ENCODE data around the gene KRR1.
A peak's percentile ranks its signal among the peaks of the same experiment; 100 is the strongest.
"Not testable (repeated sequence)": the region's sequence is repeated elsewhere in the genome, so short reads cannot be mapped to it uniquely, and the experiment has no call there.

The KRR1 gene

GRCh38 chr12:75480469-75480949 is 30.9 kb downstream of the KRR1 start, which contains the start of gene GLIPR1:
Gene GLIPR1, plus strand, starts transcription at chr12:75480755. Its CDS starts 126 bp downstream, at chr12:75480881.
- H3K27me3 Mint-ChIP-seq = no peaks in the 10 kb centered on the region
- peaks cover 47% of the 10 kb centered on the region for H3K36me3 Mint-ChIP-seq (ENCODE audit: insufficient read depth)
- H3K4me1 Mint-ChIP-seq (ENCODE audit: low read depth in 2 of 2) = peaks cover 50 to 57% of the 10 kb centered on the region in 2 donors
- DNase-seq (peak; percentile 67 to 79 (median 69)), ATAC-seq (replicated peaks) (peak; percentile 83)
- H3K4me3 Mint-ChIP-seq = peak within 1 kb of the TSS; percentile 67 to 76
- H3K9me3 Mint-ChIP-seq = no peaks in the 10 kb centered on the region
- H3K27ac Mint-ChIP-seq = peak within 1 kb of the TSS; percentile 95 to 98

GRCh38 chr12:75479963-75480461 is 31.4 kb downstream of the KRR1 start:
- Mint-ChIP-seq H3K27ac (peak overlapping the region; percentile 95 to 98), H3K9me3 (no peaks in the 10 kb centered on the region), H3K27me3 (no peaks in the 10 kb centered on the region), H3K4me1 (ENCODE audit: low read depth in 2 of 2) (peaks cover 49 to 53% of the 10 kb centered on the region in 2 donors), H3K36me3 (ENCODE audit: insufficient read depth) (peaks cover 43% of the 10 kb centered on the region), H3K4me3 (peak overlapping the region; percentile 67 to 76)
- peak; percentile 42 for ATAC-seq (replicated peaks)
- DNase-seq = peak in 2 of 3 experiments; percentile 25 to 26

- H3K27ac Mint-ChIP-seq = peak overlapping the region; percentile 95 to 98
- H3K4me3 Mint-ChIP-seq = peak overlapping the region in 1 of 2 donors; percentile 15
- peaks cover 33 to 36% of the 10 kb centered on the region in 2 donors for H3K4me1 Mint-ChIP-seq (ENCODE audit: low read depth in 2 of 2)
- DNase-seq = peak in 1 of 3 experiments; percentile 15
- peaks cover 0 to 4% of the 10 kb centered on the region in 2 donors for H3K27me3 Mint-ChIP-seq
- H3K36me3 Mint-ChIP-seq (ENCODE audit: insufficient read depth) = peaks cover 33% of the 10 kb centered on the region
- ATAC-seq (replicated peaks) = peak; percentile 35
- H3K9me3 Mint-ChIP-seq = no peaks in the 10 kb centered on the region
These were observed 33.2 kb downstream of the KRR1 start for GRCh38 chr12:75478116-75478794.

GRCh38 chr12:75477137-75477536 is 34.3 kb downstream of the KRR1 start:
- DNase-seq = no peak
- H3K36me3 Mint-ChIP-seq (ENCODE audit: insufficient read depth) = peaks cover 24% of the 10 kb centered on the region
- H3K4me1 Mint-ChIP-seq (ENCODE audit: low read depth in 2 of 2) = peaks cover 29 to 30% of the 10 kb centered on the region in 2 donors
- no peaks in the 10 kb centered on the region for H3K9me3 Mint-ChIP-seq
- no peak overlapping the region for H3K4me3 Mint-ChIP-seq
- H3K27me3 Mint-ChIP-seq = peaks cover 0 to 4% of the 10 kb centered on the region in 2 donors
- H3K27ac Mint-ChIP-seq = no peak overlapping the region
- ATAC-seq (replicated peaks) = no peak

- H3K9me3 Mint-ChIP-seq = no peaks in the 10 kb centered on the region
- DNase-seq (no peak), ATAC-seq (replicated peaks) (no peak)
- no peak overlapping the region for H3K4me3 Mint-ChIP-seq
- peaks cover 0 to 4% of the 10 kb centered on the region in 2 donors for H3K27me3 Mint-ChIP-seq
- peaks cover 15% of the 10 kb centered on the region for H3K36me3 Mint-ChIP-seq (ENCODE audit: insufficient read depth)
- H3K27ac Mint-ChIP-seq = no peak overlapping the region
- H3K4me1 Mint-ChIP-seq (ENCODE audit: low read depth in 2 of 2) = peaks cover 18 to 20% of the 10 kb centered on the region in 2 donors
These were observed 35.3 kb downstream of the KRR1 start for GRCh38 chr12:75476071-75476470.

GRCh38 chr12:75474116-75474515 is 37.3 kb downstream of the KRR1 start:
- Mint-ChIP-seq H3K4me1 (ENCODE audit: low read depth in 2 of 2) (peaks cover 4 to 7% of the 10 kb centered on the region in 2 donors), H3K27me3 (peaks cover 0 to 4% of the 10 kb centered on the region in 2 donors), H3K9me3 (no peaks in the 10 kb centered on the region), H3K4me3 (no peak overlapping the region), H3K36me3 (ENCODE audit: insufficient read depth) (no peaks in the 10 kb centered on the region), H3K27ac (no peak overlapping the region)
- ATAC-seq (replicated peaks) = no peak
- no peak for DNase-seq

- no peak for ATAC-seq (replicated peaks)
- no peaks in the 10 kb centered on the region for H3K36me3 Mint-ChIP-seq (ENCODE audit: insufficient read depth)
- peaks cover 0 to 3% of the 10 kb centered on the region in 2 donors for H3K4me1 Mint-ChIP-seq (ENCODE audit: low read depth in 2 of 2)
- H3K9me3 Mint-ChIP-seq = no peaks in the 10 kb centered on the region
- no peak overlapping the region for H3K4me3 Mint-ChIP-seq
- peaks cover 0 to 4% of the 10 kb centered on the region in 2 donors for H3K27me3 Mint-ChIP-seq
- no peak overlapping the region for H3K27ac Mint-ChIP-seq
- no peak for DNase-seq
These were observed 39.2 kb downstream of the KRR1 start for GRCh38 chr12:75471902-75472890.

GRCh38 chr12:75460204-75460603 is 51.2 kb downstream of the KRR1 start:
- Mint-ChIP-seq H3K4me1 (ENCODE audit: low read depth in 2 of 2) (peaks cover 41 to 45% of the 10 kb centered on the region in 2 donors), H3K9me3 (peaks cover 2 to 5% of the 10 kb centered on the region in 2 donors), H3K27me3 (no peaks in the 10 kb centered on the region), H3K4me3 (peak overlapping the region; percentile 57 to 58), H3K27ac (peak overlapping the region; percentile 66 to 89), H3K36me3 (ENCODE audit: insufficient read depth) (peaks cover 3% of the 10 kb centered on the region)
- ATAC-seq (replicated peaks) (no peak), DNase-seq (no peak)

GRCh38 chr12:75459755-75460154 is 51.7 kb downstream of the KRR1 start:
- no peak for DNase-seq
- Mint-ChIP-seq H3K4me3 (peak overlapping the region; percentile 57 to 58), H3K27ac (peak overlapping the region; percentile 66 to 89), H3K9me3 (peaks cover 2 to 5% of the 10 kb centered on the region in 2 donors), H3K36me3 (ENCODE audit: insufficient read depth) (peaks cover 3% of the 10 kb centered on the region), H3K27me3 (no peaks in the 10 kb centered on the region), H3K4me1 (ENCODE audit: low read depth in 2 of 2) (peaks cover 41 to 50% of the 10 kb centered on the region in 2 donors)
- ATAC-seq (replicated peaks) = peak; percentile 19

GRCh38 chr12:75457866-75458265 is 53.5 kb downstream of the KRR1 start:
- DNase-seq = not testable (repeated sequence)

GRCh38 chr12:75457191-75457590 is 54.2 kb downstream of the KRR1 start:
- H3K4me3 Mint-ChIP-seq = peak overlapping the region; percentile 56 to 76
- H3K4me1 Mint-ChIP-seq (ENCODE audit: low read depth in 2 of 2) = peaks cover 41 to 50% of the 10 kb centered on the region in 2 donors
- H3K36me3 Mint-ChIP-seq (ENCODE audit: insufficient read depth) = peaks cover 3% of the 10 kb centered on the region
- peak; percentile 91 for ATAC-seq (replicated peaks)
- no peaks in the 10 kb centered on the region for H3K27me3 Mint-ChIP-seq
- H3K27ac Mint-ChIP-seq = peak overlapping the region; percentile 7 to 70
- H3K9me3 Mint-ChIP-seq = peaks cover 2 to 5% of the 10 kb centered on the region in 2 donors
- DNase-seq = no peak

More at GRCh38 chr12:75457866-75458265, 53.5 kb downstream of the KRR1 start:
- H3K27me3 Mint-ChIP-seq; H3K36me3 Mint-ChIP-seq (ENCODE audit: insufficient read depth); H3K9me3 Mint-ChIP-seq; ATAC-seq (replicated peaks): not testable (repeated sequence)
- H3K4me1 Mint-ChIP-seq (ENCODE audit: low read depth in 2 of 2) = peaks cover 41 to 50% of the 10 kb centered on the region in 2 donors
- peak overlapping the region; percentile 56 to 76 for H3K4me3 Mint-ChIP-seq
- H3K27ac Mint-ChIP-seq = peak overlapping the region; percentile 7 to 70

GRCh38 chr12:75455839-75456238 is 55.6 kb downstream of the KRR1 start:
- H3K27me3 Mint-ChIP-seq = no peaks in the 10 kb centered on the region
- peaks cover 41 to 49% of the 10 kb centered on the region in 2 donors for H3K4me1 Mint-ChIP-seq (ENCODE audit: low read depth in 2 of 2)
- peaks cover 2 to 5% of the 10 kb centered on the region in 2 donors for H3K9me3 Mint-ChIP-seq
- H3K4me3 Mint-ChIP-seq = peak overlapping the region in 1 of 2 donors; percentile 9
- DNase-seq (no peak), ATAC-seq (replicated peaks) (no peak)
- H3K36me3 Mint-ChIP-seq (ENCODE audit: insufficient read depth) = peaks cover 3% of the 10 kb centered on the region
- peak overlapping the region in 1 of 2 donors; percentile 51 for H3K27ac Mint-ChIP-seq

Data from effector memory CD8-positive, alpha-beta T cell (primary cell).